ENCODE measurements around the gene PAPSS1. TPM values are rescaled to one million over a fixed set of nuclear protein-coding genes. Genes with fewer than 3 reads are reported as not detected.

PAPSS1 gene
- total and polyA plus RNA-seq, 2 donors (not counting 3 experiments of a cell fraction or from before 2014, with no cell fraction given), result 69.6 to 77.2 TPM

GRCh38 chr4:107709916-107710315, 10.1 kb downstream of the PAPSS1 start:
- intact Hi-C loops (cut with micrococcal nuclease) (loop anchor here (1.0 kb wide), 2 partner anchors 10 to 11 kb away; partner anchors contain the start of gene PAPSS1), dilution Hi-C loops (cut with MboI; ENCODE audit: extremely low pct_ligation_motif_present, low sequenced_read_pairs) (no loop called here)
- BruUV-seq (replicated peaks), result no TSS peak

More at GRCh38 chr4:107709916-107710315, 10.1 kb downstream of the PAPSS1 start:
- no peaks in the 10 kb centered on the region for H3K36me3 ChIP-seq (ENCODE audit: control insufficient read depth in 2 of 2, extremely low read depth in 1 of 2, insufficient read depth in 2 of 2, low read length in 2 of 2)
- ChIA-PET CTCF (interaction anchor here (0.6 to 1.9 kb wide), 4 partner anchors 10 to 232 kb away, joined by 3 to 12 read pairs (median 4); partner anchors contain the start of gene PAPSS1), POLR2A (interaction anchor here (1.0 kb wide), 1 partner anchor 10 kb away, joined by 3 read pairs; the partner anchor contains the start of gene PAPSS1)
- no peaks in the 10 kb centered on the region for H3K27me3 ChIP-seq (ENCODE audit: control insufficient read depth in 2 of 2, insufficient read depth in 2 of 2, low read length in 2 of 2)
- peak overlapping the region; percentile 65 for H3K27ac ChIP-seq (ENCODE audit: insufficient read depth, low read depth, low read length)
- no peaks in the 10 kb centered on the region for H4K20me1 ChIP-seq (replicated peaks; ENCODE audit: control insufficient read depth, extremely low read depth, insufficient read depth, low read length)
- TF ChIP-seq MYC (IDR thresholded peaks at IDR 0.05; ENCODE audit: low read depth, low read length), result no peak
- TF ChIP-seq MAX (IDR thresholded peaks at IDR 0.05; ENCODE audit: insufficient read depth, insufficient read length), result no peak
- peak; percentile 15 for TF ChIP-seq GATA2 (IDR thresholded peaks at IDR 0.05; ENCODE audit: insufficient read depth, insufficient read length, low read depth, low read length)
- peak; percentile 93 for TF ChIP-seq JUN (IDR thresholded peaks at IDR 0.05; ENCODE audit: borderline replicate concordance, insufficient read depth, insufficient read length, low read depth)
- no peak for TF ChIP-seq EZH2 (IDR thresholded peaks at IDR 0.05; ENCODE audit: borderline replicate concordance, low read depth, low read length, severe bottlenecking)
- peak; percentile 93 for TF ChIP-seq FOS (IDR thresholded peaks at IDR 0.05; ENCODE audit: borderline replicate concordance, insufficient read depth, low read length)
- TF ChIP-seq POLR2AphosphoS5 (IDR thresholded peaks at IDR 0.05; ENCODE audit: insufficient read depth, low read depth, low read length), result peak; percentile 60
- TF ChIP-seq POLR2A (IDR thresholded peaks at IDR 0.05; ENCODE audit: low read depth, low read length), result no peak
- TF ChIP-seq CTCF (IDR thresholded peaks at IDR 0.05; ENCODE audit: extremely low read depth in 1 of 2, insufficient read depth in 1 of 2, low read depth in 1 of 2, low read length in 2 of 2), result no peak
- H3K9ac ChIP-seq (replicated peaks; ENCODE audit: extremely low read depth, insufficient read depth, low read length), result peak overlapping the region; percentile 37
- H3K9me1 ChIP-seq (replicated peaks; ENCODE audit: control insufficient read depth, extremely low read depth, insufficient read depth, low read length), result no peaks in the 10 kb centered on the region
- peaks cover 20% of the 10 kb centered on the region for H3K4me1 ChIP-seq (ENCODE audit: control insufficient read depth, extremely low read depth, insufficient read depth, low read length)
- no peak overlapping the region for H2AFZ ChIP-seq (ENCODE audit: low read depth, low read length)
- peaks cover 43% of the 10 kb centered on the region for H3K79me2 ChIP-seq (ENCODE audit: control insufficient read depth, insufficient read depth, low read length)
- no peaks in the 10 kb centered on the region for H3K9me3 ChIP-seq (replicated peaks; ENCODE audit: control insufficient read depth, insufficient read depth, low read length)
- peak overlapping the region; percentile 79 for H3K4me2 ChIP-seq (ENCODE audit: insufficient read depth, low read length)
- peak; percentile 64 for DNase-seq (ENCODE audit: low read depth, low spot score)
- FAIRE-seq, result peak; percentile 91
- peak overlapping the region in 1 of 3 experiments; percentile 14 for H3K4me3 ChIP-seq (replicated peaks in 1 of 3; ENCODE audit: insufficient read depth in 1 of 3, low read depth in 1 of 3, low read length in 3 of 3)
